A549 (cell line): Measurements from ENCODE around the gene STIMATE. TPM values are rescaled to one million over a fixed set of nuclear protein-coding genes. Genes with fewer than 3 reads are reported as not detected.

Experiments
- ATAC-seq, 2 experiments: fragments of 200-7000 bp in 1 of 2; fragments of >200 bp in 1 of 2; cut with Nextera tagmentation in 1 of 2; cut with Tn5 transposase in 1 of 2; 3 replicates each; pipeline versions ENCODE4 v1.8.0 to v1.9.1; 2018 to 2020; ENCODE audit warnings: mild to moderate bottlenecking in 1 of 2, moderate library complexity in 1 of 2
- CTCF ChIA-PET: fragments of 300-600 bp; sonication (Branson Sonifier 250); formaldehyde crosslinking; extraction: SDS; loops from one replicate; lab custom pipeline; 2021; ENCODE audit warnings: antibody characterized with exemption, inconsistent platforms; lab: Yijun Ruan, JAX
- POLR2A ChIA-PET: fragments of 350-600 bp; formaldehyde crosslinking; extraction: SDS; loops from one replicate; lab custom pipeline; 2021; ENCODE audit warnings: antibody characterized with exemption, inconsistent platforms; lab: Yijun Ruan, JAX
- DNase-seq, 2 experiments: peaks; one replicate each; pipeline versions ENCODE4 v3.0.0 to v3.0.0-alpha.2; 2011 to 2016; ENCODE audit warnings: low read depth in 1 of 2, low spot score in 1 of 2
- FAIRE-seq: peaks from 2 replicates; lab custom pipeline; 2011; peaks lifted over from hg19 to GRCh38; lab: Jason Lieb, UNC
- H3K27ac ChIP-seq, 2 experiments: fragments of >200 bp; sonication (Bioruptor Twin); formaldehyde crosslinking; 3 replicates each; pipeline ENCODE4 v1.5.1; 2016 to 2017
- H3K4me1 ChIP-seq: fragments of >200 bp; sonication (Bioruptor Twin); formaldehyde crosslinking; 3 replicates; pipeline ENCODE4 v1.6.1; 2016
- H3K4me2 ChIP-seq: fragments of >200 bp; sonication (Bioruptor Twin); formaldehyde crosslinking; 3 replicates; pipeline ENCODE4 v1.6.1; 2016
- H3K4me3 ChIP-seq: fragments of >200 bp; sonication (Bioruptor Twin); formaldehyde crosslinking; 3 replicates; pipeline ENCODE4 v1.5.1; 2016
- H3K9me3 ChIP-seq: fragments of >200 bp; sonication (Bioruptor Twin); formaldehyde crosslinking; 3 replicates; pipeline ENCODE4 v1.6.1; 2016
- BCL3 ChIP-seq: fragments of >200 bp; sonication (Bioruptor Twin); formaldehyde crosslinking; IDR thresholded peaks from 3 replicates; pipeline ENCODE4 v1.6.1; 2016
- CHD2 ChIP-seq: fragments of 150-350 bp; IDR thresholded peaks from 2 replicates; pipeline ENCODE4 v1.6.1; 2014; ENCODE audit warnings: low read length; ENCODE audit not compliant: partially characterized antibody
- GATA3 ChIP-seq: IDR thresholded peaks from 2 replicates; pipeline ENCODE4 v1.6.1; 2012; ENCODE audit warnings: borderline replicate concordance
- HMGXB4 ChIP-seq: fragments of 250-450 bp; sonication (Bioruptor Pico); IDR thresholded peaks from 2 replicates; pipeline ENCODE4 v1.5.0; 2021; ENCODE audit warnings: mild to moderate bottlenecking, moderate library complexity, borderline replicate concordance
- HOXA7 ChIP-seq: fragments of 250-450 bp; sonication (Bioruptor Pico); IDR thresholded peaks from 2 replicates; pipeline ENCODE4 v1.5.0; 2020; ENCODE audit warnings: mild to moderate bottlenecking, moderate library complexity
- JUNB ChIP-seq: fragments of >200 bp; sonication (Bioruptor Twin); formaldehyde crosslinking; IDR thresholded peaks from 2 replicates; pipeline ENCODE4 v1.6.1; 2016
- KDM1A ChIP-seq: fragments of 200-600 bp; sonication (generic); IDR thresholded peaks from 2 replicates; pipeline ENCODE4 v1.6.1; 2016; ENCODE audit warnings: low read depth, mild to moderate bottlenecking
- MAFK ChIP-seq: fragments of 450-650 bp; IDR thresholded peaks from 2 replicates; pipeline ENCODE4 v1.6.1; 2014; ENCODE audit not compliant: partially characterized antibody
- MAZ ChIP-seq: fragments of 150-350 bp; IDR thresholded peaks from 2 replicates; pipeline ENCODE4 v1.6.1; 2014; ENCODE audit warnings: antibody characterized with exemption, low read depth, low read length, borderline replicate concordance
- RCOR1 ChIP-seq: fragments of 150-350 bp; IDR thresholded peaks from 2 replicates; pipeline ENCODE4 v1.6.1; 2014; ENCODE audit warnings: antibody characterized with exemption, low read length, low read depth
- REST ChIP-seq: fragments of 200-600 bp; sonication (generic); IDR thresholded peaks from 2 replicates; pipeline ENCODE4 v1.6.1; 2016; ENCODE audit warnings: antibody characterized with exemption, mild to moderate bottlenecking, moderate library complexity
- RNF2 ChIP-seq: fragments of 200-600 bp; sonication (generic); IDR thresholded peaks from 2 replicates; pipeline ENCODE4 v1.6.1; 2016; ENCODE audit warnings: low read depth, mild to moderate bottlenecking, antibody characterized with exemption, moderate library complexity, borderline replicate concordance
- ZNF302 ChIP-seq: fragments of 250-450 bp; sonication (Bioruptor Pico); IDR thresholded peaks from 2 replicates; pipeline ENCODE4 v1.9.0; 2021; ENCODE audit warnings: inconsistent platforms, mild to moderate bottlenecking, moderate library complexity
- WGBS: methylation state at CpG from one replicate; pipeline ENCODE4 v1.1.6; 2017; ENCODE audit errors: missing lambda C conversion rate; 5-methylcytosine and 5-hydroxymethylcytosine counted together
- polyA plus RNA-seq, 4 experiments: library from polyadenylated mRNA; depleted of rRNA in 3 of 4; stranded (reverse); fragments of >200 nt; fragmentation: RNase III in 1 of 4; extraction: RNeasy Plus Mini Kit Qiagen cat#74134 plus additional on column Dnase treatment in 1 of 4; gene quantifications; 2 replicates in 3 of 4; 3 replicates in 1 of 4; pipeline ENCODE4 v1.2.3, GENCODE V29; 2011 to 2017

STIMATE gene
- polyA plus RNA-seq, 2 of the 4 experiments (the other 2 are of a cell fraction): 5.2 to 5.5 TPM

GRCh38 chr3:52841211-52841980 lies 56.0 kb downstream of the STIMATE start (continued):
- TF ChIP-seq REST: no peak
- TF ChIP-seq JUNB: no peak
- TF ChIP-seq RNF2: no peak
- TF ChIP-seq BCL3: no peak

GRCh38 chr3:52839892-52840545 lies 57.3 kb downstream of the STIMATE start:
- WGBS: 81% methylated on average over 23 of the region's 23 CpGs
- POLR2A ChIA-PET: no interaction called here
- Histone ChIP-seq H3K9me3 (no peaks in the 10 kb centered on the region), H3K4me3 (no peak overlapping the region)
- TF ChIP-seq ZNF302 (CRISPR knock-in tag) (no peak), MAFK (no peak), KDM1A (no peak), REST (no peak), CHD2 (no peak)
- TF ChIP-seq, all 56 proteins: peak for 0
- H3K27ac ChIP-seq: no peak overlapping the region
- CTCF ChIA-PET: interaction anchor here (1.1 to 3.0 kb wide), 3 partner anchors 8 to 11 kb away, joined by 3 to 10 read pairs (median 3); no protein-coding TSS in a partner anchor
- ATAC-seq (no peak), FAIRE-seq (no peak), DNase-seq (no peak)
- no peaks in the 10 kb centered on the region for H3K4me1 ChIP-seq
- no peak overlapping the region for H3K4me2 ChIP-seq

GRCh38 chr3:52839268-52839575 lies 58.1 kb downstream of the STIMATE start:
- H3K4me2 ChIP-seq: no peak overlapping the region
- no peak overlapping the region for H3K27ac ChIP-seq
- ATAC-seq: no peak
- no peak for FAIRE-seq
- CTCF ChIA-PET: interaction anchor here (1.1 to 1.6 kb wide), 4 partner anchors 9 to 14 kb away, joined by 3 to 6 read pairs (median 4); no protein-coding TSS in a partner anchor
- no peaks in the 10 kb centered on the region for H3K9me3 ChIP-seq
- DNase-seq: no peak
- no peaks in the 10 kb centered on the region for H3K4me1 ChIP-seq
- no peak overlapping the region for H3K4me3 ChIP-seq
- TF ChIP-seq MAZ (no peak), HMGXB4 (CRISPR knock-in tag) (no peak), RCOR1 (no peak), HOXA7 (CRISPR knock-in tag) (no peak), GATA3 (no peak)
- TF ChIP-seq, all 56 proteins: peak for 0
- 75% methylated on average over 2 of the region's 2 CpGs for WGBS
- POLR2A ChIA-PET: no interaction called here
